ENCODE measurements around the gene ASTN2.

Gene ASTN2

DNA sequence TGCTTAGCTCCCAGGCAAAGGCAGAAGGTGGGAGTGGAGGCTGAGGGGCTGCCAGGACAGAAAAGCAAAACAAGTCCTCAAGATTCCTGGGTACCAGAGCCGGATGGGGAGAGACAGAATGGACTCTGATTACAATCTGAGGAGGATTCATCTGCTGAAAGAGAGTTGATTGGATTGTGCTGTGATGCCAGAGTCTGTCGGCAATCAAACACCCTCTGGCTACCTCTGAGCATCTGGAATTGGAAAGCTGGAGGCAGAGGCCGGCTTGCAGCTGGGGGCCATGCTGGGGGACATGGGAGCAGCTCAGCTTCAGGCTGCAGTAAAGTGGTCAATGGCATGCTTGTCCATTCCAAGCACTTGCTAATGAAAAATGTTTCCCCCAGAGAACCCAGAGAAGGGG lies 59.3 kb downstream of the ASTN2 start:
- no peak for DNase-seq

DNA sequence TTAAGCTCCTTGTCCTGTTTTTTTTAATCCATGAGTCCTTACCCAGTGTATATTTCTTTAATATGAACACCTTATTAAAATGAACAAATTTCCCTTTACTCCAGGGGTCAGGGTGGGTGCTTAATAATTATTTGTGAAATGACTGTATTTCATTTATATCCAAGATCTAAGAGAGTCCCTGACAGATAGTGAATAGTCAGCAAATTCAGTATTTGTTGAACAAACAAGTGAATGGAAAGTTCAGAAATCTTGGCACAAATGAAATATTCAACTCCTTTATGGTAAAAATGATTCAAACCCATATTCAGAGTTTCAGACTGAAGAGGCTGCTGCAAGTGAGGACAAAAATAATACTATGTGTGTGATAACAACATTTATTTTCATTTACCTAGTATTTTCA lies 59.9 kb downstream of the ASTN2 start:
- no peak for DNase-seq

DNA sequence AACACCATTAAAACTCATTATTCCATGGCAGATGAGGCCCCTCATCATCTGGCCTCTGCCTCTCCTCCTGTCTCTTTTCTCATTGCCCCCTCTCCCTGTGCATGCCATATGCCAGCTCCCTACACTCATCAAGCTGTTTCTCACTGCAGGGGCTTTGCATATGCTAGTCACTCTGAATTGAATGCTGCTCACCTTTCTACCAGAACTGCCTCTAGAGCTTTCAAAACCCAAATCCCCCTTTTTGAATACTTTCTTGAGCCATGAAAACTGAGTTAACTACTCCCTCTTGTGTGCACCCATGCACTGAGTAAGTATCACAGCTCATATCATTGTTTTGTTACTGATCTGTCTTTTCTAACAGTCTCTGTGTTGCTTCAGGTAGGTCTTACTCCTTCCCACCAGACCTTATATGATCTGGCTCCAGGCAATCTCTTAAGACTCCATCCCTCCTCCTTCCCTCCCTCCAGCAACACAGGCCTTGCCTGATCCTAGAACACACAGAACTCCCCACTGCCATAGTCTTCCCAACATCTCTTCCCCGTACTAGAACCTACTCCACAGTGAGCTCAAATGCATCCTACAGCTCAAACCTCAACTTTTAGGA lies 60.5 kb downstream of the ASTN2 start:
- DNase-seq = no peak

DNA sequence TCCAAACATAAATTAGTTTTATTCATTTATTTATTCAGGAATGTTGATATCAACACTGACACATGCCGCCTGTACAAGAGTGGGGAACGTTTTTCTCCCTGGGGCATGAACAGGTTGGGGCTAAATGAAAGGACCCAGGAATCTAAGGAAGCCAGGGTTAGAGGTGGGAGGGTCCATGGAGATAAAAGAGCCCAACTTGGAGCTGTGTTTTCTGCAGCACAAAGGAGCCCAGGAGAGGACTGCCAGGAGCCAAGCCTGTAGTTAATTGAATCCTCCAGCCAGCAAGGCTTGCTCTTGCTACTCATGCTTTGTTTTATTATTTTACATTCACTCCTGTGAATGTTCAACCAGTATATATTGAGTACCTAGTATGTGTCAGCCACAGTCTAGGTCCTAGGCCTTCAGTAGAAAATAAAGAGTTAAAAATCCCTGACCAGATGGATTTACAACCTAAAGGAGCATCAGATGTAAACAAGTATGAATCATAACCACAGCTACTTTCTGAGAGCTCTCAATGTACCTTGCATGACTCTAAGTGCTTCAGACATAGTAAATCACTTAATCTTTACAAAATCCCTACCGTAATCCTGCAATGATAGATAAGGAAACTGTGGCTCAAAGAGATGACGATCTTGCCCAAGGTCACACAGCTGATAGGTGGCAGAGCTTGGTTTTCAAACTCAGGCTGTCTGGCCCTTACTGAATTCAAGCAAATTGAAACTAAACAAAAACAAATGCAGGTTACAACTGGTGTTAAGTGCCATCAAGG lies 69.8 kb downstream of the ASTN2 start:
- DNase-seq = no peak

DNA sequence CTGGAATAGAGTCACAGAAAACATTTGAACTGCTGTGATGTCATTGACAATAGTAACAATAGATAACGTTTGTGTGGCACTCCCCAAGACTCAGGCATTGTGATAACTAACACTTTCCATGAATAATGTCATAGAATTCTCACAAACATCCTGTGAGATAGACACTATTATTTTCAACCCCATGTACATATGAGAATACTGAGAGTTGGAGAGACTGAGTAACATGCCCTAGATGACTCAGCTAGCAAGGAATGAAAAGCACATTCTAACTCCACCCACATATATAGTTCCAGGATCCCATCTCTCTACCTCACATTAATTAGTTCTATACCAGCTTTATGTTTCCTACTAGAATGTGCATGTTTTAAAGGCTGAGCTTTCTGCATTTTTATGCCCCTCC lies 71.4 kb downstream of the ASTN2 start:
- DNase-seq = no peak

DNA sequence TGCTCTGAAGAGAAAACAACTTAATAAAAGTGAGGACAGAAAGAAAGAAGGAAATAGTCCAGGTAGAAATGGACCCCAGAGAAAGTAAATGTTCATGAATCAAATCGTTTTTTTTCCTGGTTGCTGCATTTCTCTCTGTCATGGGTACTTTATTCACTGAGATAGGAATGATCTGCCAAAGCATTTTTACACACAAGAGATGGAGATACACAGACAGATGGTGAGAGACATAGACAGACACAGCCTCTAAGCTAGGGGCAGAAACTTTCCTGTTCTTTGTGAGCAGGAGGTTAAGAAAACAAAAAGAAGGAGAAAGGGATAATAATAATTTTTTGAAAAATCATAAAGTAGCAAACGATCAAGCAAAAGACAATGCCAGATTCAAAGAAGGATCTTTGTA lies 73.7 kb downstream of the ASTN2 start:
- DNase-seq = no peak

DNA sequence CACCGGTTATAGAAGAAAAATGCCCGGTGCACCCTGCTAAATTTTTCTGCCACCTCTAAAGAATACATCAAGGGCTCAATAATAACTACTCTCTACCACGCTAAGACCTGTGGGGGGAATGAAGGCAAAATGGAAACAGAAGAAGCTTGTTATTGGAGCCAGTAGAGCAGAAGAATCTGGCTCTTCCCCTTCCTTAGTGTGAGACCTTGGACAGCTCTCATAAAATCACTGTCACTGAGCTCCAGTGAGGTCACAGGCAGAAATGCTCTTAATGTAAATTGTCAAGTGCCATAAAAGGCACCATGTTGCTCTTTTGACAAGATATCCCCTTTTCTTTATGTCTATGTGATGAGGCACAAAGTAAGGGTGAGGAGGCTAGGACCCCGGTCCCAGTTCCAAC lies 74.4 kb downstream of the ASTN2 start:
- DNase-seq = no peak

DNA sequence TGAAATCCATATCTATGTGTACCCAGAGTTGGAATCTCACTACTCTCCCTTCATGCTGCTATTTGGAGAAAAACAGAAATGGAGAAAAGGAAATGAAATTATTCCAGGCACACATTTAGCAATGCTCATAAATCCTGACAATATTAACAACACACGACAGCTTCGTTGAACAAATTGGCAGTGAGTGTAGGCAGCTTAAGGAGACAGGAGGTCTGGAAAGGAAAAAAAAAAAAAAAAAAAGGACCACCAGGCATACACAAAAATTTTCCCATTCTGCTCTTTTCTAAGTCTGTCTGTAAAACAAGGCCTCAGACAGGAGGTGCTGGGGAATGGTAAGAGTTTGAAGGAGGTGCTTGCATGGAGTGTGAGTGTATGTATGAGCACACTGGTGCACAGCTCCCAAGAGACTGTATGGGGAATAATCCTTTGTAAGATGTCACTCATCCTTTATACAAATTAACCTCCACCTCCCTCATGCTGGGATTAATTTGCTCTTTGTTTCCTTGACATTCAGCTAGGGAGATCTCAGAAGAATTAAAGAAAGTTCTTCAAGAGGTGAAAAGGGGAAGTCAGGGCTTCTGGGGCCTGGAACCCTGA lies 78.9 kb downstream of the ASTN2 start:
- DNase-seq = no peak

DNA sequence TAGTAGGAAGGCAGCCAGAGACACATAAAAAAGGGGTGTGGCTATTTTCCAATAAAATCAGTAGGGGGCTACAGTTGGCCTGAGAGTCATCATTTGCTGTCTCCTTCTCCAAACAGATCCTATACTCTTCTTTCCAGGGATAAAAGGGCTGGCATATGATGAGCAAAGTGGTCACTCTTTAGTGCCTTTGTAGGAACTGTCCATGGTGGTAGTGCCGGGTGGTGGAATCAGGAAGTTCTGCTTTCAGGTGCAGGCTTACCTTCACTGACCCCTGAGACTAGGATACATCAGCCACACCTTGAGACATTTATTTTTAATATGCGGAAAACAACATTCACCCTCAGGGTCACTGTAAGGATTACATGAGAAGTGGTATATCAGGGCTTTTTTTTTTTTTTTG lies 80.8 kb downstream of the ASTN2 start:
- no peak for DNase-seq

DNA sequence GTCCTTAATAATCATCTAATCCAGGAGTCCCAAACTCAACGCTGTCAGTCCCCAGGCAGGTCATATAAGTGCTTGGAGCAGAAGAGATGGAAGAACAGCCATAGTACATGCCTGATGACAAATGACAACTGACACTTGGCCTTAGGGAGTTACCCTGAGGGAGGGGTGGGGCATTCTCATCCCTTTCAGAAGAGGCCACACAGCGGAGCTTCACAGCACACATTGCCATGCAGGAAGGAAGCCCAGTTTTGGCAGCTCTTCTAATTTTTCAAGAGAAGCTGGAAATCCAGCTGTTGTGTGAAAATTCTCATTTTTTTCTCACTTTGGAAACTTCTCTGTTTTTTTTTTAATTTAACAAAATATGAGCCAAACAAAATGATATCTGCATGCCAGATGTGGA lies 89.0 kb downstream of the ASTN2 start:
- DNase-seq = no peak

DNA sequence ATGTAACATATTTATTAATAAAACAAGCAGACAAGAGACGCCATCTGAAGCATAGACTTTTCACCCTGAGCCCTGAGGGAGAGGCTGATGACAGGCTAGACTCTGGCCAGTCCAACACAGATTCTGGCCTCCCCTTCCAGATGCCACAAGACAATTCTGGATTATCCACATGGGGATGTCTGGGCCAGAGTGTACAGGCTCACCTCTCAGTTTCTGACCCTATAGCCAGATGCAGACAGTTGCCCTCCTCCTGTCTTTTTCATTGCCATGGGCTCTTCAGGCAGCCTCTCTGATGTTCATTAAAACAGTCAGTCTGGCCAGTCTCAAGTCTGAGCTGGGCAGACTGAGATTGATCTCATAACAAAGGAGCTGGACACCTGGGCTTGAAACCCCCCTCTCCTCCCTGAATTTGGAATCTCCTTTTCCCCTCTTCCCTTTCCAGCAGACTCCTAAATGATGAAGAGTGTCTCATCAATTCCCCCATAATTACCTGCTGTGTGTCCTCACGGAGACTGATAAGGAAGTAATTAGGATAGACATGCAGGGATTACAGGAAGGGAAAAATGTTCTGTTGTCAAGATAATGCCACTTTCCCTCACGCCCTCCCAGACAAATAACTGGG lies 89.6 kb downstream of the ASTN2 start:
- no peak for DNase-seq

DNA sequence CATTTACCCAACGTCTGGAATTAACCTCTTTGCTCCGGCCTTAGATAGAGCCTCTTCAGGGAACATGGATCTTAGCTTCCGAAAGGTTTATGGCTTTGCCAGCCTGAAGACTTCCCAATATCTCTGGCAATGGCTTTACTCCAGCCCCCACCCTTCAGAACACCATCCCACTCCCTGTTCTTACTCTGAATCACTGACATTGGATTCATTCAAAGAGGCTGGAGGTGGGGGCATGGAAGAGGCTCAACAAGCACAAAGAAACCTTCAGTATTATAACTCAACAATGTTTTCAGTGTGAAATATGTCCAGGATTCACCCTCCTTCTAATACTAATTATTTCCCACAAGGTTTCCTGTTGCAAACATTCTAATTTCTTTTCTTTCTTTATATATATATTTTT lies 91.5 kb downstream of the ASTN2 start:
- no peak for DNase-seq

DNA sequence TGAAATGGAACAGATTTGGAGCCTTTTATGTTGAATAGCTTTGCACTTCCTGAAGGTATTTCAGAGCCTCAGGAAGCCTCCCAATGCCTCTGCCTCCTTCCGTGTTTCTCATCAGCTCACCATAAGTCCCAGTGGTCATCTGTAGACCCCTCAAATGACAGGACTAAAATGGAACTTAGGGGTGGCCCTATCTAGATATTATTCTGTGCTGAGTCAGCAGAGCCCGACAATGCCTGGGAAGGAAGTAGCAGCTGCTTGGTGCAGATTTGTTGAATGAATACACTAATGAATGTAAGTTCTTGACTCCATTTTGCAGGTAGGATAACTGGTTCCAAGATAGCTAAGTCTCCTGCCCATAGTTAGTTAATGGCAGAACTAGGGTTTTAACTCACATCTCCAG lies 97.7 kb downstream of the ASTN2 start:
- no peak for DNase-seq

DNA sequence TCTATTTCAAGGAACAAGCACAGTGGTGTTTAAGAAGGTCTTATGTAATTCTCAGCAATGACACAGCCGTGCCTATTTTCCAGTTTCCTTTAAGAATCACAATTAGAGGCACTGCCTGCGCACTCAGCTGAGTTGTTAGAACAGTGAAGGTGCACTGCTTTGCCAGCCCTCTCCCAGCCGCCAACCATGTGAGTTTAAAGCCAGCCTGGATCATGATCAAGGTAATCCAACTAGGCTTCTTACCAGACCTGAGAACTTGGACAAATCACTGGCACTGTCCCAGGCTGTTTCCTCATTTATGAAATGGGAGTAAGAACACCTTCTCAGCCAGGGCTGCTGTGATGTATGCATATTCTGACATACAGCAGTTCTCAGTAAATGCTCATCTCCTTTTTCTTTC lies 99.6 kb downstream of the ASTN2 start:
- DNase-seq = no peak

DNA sequence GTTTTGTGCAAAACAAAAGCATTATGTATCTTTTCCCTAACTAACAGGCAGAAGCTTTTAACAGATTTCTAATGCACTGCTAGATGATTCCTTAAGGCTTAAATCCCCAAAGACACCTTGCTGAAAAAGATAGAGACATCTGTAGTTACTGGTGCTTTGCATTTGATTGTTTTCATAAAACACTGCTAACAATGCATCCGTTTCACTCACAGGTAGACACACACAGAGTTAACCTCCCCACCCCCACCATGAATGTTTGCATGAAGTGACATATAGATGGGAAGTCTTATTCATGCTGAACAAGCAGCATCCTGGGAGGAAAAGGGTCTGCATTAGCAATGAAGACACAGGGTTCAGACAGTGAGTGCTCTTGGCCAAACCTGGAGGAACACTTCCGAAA lies 100.9 kb downstream of the ASTN2 start:
- no peak for DNase-seq

DNA sequence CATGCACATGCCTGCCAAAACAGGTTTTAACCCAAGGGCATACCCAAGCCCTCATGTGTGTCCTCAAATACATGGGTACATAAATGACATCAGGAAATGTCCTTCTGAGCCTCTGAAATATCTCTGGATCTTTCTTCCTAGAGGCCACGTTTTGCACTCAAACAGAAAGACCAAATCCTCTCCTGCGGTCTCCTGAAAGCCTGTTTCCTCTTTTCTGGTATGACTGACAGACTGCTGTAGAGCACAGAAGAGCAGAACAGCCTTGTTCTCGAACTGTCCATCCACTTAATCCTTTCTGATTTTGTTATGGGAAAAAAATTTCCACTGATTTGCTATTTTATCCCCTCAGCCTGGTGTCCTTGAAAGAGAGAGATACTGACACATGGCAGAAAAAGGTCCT lies 107.2 kb downstream of the ASTN2 start:
- no peak for DNase-seq

DNA sequence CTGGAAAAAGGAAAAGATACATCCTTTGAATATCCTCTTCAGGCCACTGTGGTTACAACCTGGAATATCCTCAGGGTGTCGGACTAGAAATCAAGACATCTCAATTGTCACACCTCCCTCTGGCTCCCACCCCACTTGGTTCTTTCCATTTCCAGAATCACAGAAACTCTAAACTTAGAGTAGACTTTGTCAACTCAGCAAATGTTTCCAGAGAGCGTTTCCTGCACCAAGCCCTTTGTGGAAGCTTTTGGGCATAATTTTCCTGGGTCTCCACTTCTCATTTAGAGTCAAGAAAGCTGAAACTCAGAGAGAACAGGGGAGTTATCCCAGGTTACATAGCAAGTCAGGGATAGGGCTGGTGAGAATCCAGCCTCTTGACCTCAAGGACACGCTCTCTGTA lies 108.8 kb downstream of the ASTN2 start:
- no peak for DNase-seq

DNA sequence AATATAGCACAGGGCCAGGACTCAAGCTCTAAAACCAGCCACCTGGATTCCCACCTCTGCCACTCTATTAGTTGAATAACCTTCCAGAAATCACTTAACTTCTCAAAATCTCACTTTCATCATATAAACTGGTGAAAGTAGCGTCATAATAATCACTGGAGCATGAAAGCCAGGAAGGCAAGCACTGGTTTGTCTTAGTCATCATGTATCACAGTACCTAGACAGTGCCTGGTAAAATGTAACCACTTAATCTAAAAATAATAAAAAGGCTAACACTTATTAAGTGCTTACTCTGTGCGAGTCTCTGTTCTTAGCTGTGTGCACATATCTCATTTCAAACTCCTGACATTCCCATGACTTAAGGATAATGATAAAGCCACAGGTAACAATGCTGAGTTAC lies 109.4 kb downstream of the ASTN2 start:
- DNase-seq = no peak

DNA sequence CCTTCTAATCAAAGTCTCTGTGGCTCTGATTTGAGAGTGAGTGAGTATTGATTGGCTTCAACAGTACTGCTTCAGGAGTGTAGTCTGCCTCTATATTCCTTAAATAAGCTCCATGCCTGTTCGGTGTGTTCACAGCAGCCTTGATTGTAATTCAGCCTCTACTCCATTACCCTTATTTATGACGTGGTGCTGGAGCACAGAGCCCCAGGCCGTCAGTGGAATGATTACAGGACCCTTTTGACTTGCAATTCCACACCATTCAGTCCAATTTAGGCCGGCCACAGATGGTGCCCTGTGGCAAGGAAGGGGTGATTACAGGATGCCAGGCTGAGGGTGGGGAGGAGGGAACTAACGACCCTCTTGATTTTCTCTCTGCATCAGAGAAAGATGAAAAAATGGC lies 110.3 kb downstream of the ASTN2 start:
- no peak for DNase-seq

DNA sequence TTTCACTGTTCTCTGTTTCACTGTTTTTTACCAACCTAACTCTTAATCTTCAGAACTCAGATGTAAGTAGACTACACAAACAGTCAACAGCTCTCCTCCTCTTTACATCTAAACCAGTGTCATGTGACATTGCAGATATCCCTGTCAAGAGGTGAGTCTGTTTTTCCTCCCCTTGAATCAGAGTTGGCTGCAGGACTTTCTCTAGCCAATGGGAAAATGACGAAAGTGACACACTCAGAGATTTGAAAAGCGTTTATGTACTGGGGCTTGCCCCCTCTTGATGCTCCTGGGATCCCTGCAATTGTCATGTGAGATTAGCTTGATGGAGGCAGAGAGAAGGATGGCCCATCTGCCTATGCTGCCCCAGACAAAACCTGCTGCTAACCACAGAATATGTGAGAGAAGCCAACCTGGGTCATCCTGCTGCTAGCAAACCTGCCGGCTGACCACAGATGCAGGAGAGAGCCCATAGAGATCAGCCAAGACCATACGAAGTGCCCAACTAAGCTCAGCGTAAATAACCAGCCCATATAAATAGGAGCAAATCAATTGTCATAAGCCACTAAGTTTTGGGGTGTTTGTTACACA lies 111.1 kb downstream of the ASTN2 start:
- no peak for DNase-seq

DNA sequence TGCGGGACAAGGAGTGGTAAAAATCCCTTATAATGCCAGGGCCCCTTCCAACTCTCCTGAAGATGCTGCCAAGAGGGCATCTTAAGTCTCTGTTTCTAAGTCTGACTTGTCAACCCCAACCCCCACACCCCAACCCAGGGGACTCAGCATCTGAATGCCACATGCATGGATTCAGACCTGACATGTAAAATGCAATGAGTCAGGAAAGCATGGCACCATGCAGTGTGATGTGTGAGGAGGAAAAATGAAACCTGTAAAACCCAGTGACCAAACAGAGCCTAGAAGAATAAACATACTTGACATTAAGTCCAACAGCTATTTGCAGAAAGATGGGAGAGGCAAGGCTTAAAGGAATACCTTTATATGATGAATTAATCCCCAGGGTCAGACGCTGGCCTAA lies 112.4 kb downstream of the ASTN2 start:
- no peak for DNase-seq

DNA sequence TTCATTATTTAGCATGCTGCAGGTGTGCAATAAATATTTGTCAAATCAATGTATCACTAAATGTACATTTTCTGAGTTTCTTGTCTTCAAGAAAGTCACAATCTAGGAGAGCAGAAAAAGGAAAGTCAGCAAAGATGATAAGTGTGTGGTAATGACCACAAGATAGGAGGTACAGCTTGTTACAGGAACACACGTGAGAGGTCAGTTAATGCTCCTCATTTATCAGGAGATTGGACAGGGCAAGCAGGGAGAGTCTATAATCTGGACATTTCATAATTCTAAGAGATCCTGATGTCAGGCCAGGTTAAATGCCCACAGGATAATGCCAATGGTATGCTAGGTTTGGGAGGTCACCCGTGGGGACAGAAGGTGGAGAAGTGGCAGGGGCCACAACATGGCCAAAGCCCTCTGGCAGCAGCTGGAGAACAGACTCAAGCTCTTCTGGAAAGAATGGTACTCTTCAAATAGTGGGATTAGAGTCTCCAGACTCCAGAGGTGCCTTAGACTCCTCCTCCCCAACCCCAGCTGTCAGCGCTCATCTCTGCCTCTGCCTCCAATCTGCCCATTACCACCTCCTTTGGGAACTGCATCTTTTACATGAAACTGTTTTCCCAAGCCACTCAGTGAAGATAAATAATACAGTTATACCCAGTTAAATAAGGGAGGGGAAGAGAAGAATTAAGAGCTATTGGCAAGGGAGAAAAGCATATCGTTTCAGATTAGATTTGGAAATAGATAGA lies 114.3 kb downstream of the ASTN2 start:
- DNase-seq = no peak

DNA sequence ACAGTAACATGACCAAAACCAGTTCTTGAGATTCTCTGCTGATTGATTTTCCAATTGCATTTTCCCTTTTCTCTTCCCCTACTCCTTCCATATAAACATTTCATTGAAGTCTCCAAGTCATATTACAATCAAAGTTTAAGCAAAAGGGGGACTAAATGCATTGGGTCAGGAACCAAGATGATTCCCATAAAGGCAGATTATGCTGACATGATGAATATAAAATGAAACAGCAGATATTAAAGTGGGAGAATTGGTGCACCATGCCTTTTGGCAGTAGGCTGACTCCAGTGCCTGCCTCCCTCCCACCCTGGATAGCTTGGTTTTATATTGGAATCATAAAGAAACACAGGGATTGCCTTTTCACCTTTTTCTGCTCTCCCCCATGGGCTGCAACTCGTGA lies 118.4 kb downstream of the ASTN2 start:
- no peak for DNase-seq

All from stimulated activated CD4-positive, alpha-beta T cell treated with anti-CD3 and anti-CD28 coated beads, Interleukin-4, amount 100 ng/mL, for 4 hours (primary cell).